Prostate gland (tissue), 2 donors: ENCODE measurements around the gene RNF138. TPM values are rescaled to one million over a fixed set of nuclear protein-coding genes. Genes with fewer than 3 reads are reported as not detected.

ENCODE experiments used
- DNase-seq: peaks from one replicate; pipeline ENCODE4 v3.0.0-alpha.2; 2019; ENCODE audit warnings: low spot score
- H3K27ac ChIP-seq, 2 donors: fragments of 200-600 bp; sonication (generic); 2 replicates each; pipeline ENCODE4 v1.5.1; 2017 to 2019
- H3K27me3 ChIP-seq: fragments of 200-600 bp; sonication (generic); replicated peaks from 2 replicates; pipeline ENCODE4 v1.5.1; 2019; ENCODE audit not compliant: insufficient read depth
- H3K36me3 ChIP-seq, 2 donors: fragments of 200-600 bp; sonication (generic); 1 replicate in 1 of 2; 2 replicates in 1 of 2; pipeline versions ENCODE4 v1.5.1 to v1.8.1; 2017 to 2019
- H3K4me1 ChIP-seq: fragments of 200-600 bp; sonication (generic); replicated peaks from 2 replicates; pipeline ENCODE4 v1.5.1; 2019
- H3K4me3 ChIP-seq, 2 donors: fragments of 200-600 bp; sonication (generic); 2 replicates each; pipeline ENCODE4 v1.5.1; 2017 to 2019
- H3K9me3 ChIP-seq: fragments of 200-600 bp; sonication (generic); 2 replicates; pipeline ENCODE4 v1.5.1; 2017
- POLR2A ChIP-seq: fragments of 450-650 bp; IDR thresholded peaks from one replicate; pipeline ENCODE4 v1.6.1; 2016; ENCODE audit warnings: antibody characterized with exemption, mild to moderate bottlenecking
- POLR2AphosphoS5 ChIP-seq: sonication (generic); formaldehyde crosslinking; IDR thresholded peaks from one replicate; pipeline ENCODE4 v1.6.1; 2017; ENCODE audit warnings: antibody characterized with exemption
- WGBS: methylation state at CpG from one replicate; pipeline ENCODE4 v1.1.5; 2018; 5-methylcytosine and 5-hydroxymethylcytosine counted together
- intact Hi-C: fragments of 100-400 bp; cut with DNase I; formaldehyde crosslinking; loops from one replicate; pipeline ENCODE4 v1.14.2; 2022
- total RNA-seq, 2 donors: library from RNA; depleted of rRNA; stranded (reverse); fragments of >200 nt; gene quantifications; one replicate each; pipeline ENCODE4 v1.1.0, GENCODE V29; 2016
- TF ChIP-seq, protein P1 (sequence below), 4 experiments: fragments of 200-600 bp in 2 of 4; fragments of 450-650 bp in 2 of 4; sonication (generic) in 2 of 4; IDR thresholded peaks; 1 replicate in 3 of 4; 2 replicates in 1 of 4; pipeline ENCODE4 v1.5.1; 2016 to 2019; ENCODE audit warnings: antibody characterized with exemption in 4 of 4, mild to moderate bottlenecking in 2 of 4, moderate library complexity in 2 of 4

Gene RNF138
- total RNA-seq, 2 donors from 2014 or later, result 25.4 to 72.9 TPM

- 53% methylated on average over 4 of the region's 4 CpGs for WGBS
- no peak for DNase-seq
- TF ChIP-seq, protein P1, sequence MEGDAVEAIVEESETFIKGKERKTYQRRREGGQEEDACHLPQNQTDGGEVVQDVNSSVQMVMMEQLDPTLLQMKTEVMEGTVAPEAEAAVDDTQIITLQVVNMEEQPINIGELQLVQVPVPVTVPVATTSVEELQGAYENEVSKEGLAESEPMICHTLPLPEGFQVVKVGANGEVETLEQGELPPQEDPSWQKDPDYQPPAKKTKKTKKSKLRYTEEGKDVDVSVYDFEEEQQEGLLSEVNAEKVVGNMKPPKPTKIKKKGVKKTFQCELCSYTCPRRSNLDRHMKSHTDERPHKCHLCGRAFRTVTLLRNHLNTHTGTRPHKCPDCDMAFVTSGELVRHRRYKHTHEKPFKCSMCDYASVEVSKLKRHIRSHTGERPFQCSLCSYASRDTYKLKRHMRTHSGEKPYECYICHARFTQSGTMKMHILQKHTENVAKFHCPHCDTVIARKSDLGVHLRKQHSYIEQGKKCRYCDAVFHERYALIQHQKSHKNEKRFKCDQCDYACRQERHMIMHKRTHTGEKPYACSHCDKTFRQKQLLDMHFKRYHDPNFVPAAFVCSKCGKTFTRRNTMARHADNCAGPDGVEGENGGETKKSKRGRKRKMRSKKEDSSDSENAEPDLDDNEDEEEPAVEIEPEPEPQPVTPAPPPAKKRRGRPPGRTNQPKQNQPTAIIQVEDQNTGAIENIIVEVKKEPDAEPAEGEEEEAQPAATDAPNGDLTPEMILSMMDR (IDR thresholded peaks at IDR 0.05), result peak in 2 of 4 experiments; percentile 42 to 43
- TF ChIP-seq POLR2A, result no peak
Measured at GRCh38 chr18:32072321-32072720, 19.4 kb upstream of the RNF138 start.

DNA sequence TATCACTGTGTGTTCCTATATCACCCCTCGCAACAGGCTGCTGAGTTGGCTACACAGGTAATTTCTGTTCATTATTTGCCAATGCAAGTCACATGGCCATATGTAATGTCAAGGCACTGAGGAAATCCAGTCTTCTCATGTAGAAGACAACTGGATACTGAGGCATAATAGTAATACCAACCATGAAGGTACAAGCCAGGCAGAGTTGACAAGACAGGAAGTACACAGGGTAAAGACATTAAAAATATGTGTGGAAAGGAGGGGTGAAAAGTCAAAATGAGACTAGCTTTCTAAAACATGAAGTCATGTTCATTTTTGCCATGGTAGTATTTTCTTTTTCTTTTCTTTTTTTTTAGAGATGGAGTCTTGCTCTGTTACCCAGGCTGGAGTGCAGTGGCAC lies 17.5 kb upstream of the RNF138 start:
- H3K27ac ChIP-seq, result no peak overlapping the region
- H3K4me3 ChIP-seq, result no peak overlapping the region
- no peaks in the 10 kb centered on the region for H3K4me1 ChIP-seq
- no peak for DNase-seq
- H3K27me3 ChIP-seq, result no peaks in the 10 kb centered on the region
- WGBS, result 100% methylated on average over 1 of the region's 1 CpG
- TF ChIP-seq, protein P1 (IDR thresholded peaks at IDR 0.05), result no peak
- no peak for TF ChIP-seq POLR2AphosphoS5
- no peak for TF ChIP-seq POLR2A
- H3K9me3 ChIP-seq, result no peaks in the 10 kb centered on the region
- intact Hi-C loops, result no loop called here
- H3K36me3 ChIP-seq, result no peaks in the 10 kb centered on the region

More at GRCh38 chr18:32072321-32072720, 19.4 kb upstream of the RNF138 start:
- no peaks in the 10 kb centered on the region for H3K36me3 ChIP-seq
- no peaks in the 10 kb centered on the region for H3K9me3 ChIP-seq
- intact Hi-C loops, result no loop called here
- H3K27me3 ChIP-seq, result no peaks in the 10 kb centered on the region
- no peak overlapping the region for H3K4me3 ChIP-seq
- no peaks in the 10 kb centered on the region for H3K4me1 ChIP-seq
- H3K27ac ChIP-seq, result no peak overlapping the region

DNA sequence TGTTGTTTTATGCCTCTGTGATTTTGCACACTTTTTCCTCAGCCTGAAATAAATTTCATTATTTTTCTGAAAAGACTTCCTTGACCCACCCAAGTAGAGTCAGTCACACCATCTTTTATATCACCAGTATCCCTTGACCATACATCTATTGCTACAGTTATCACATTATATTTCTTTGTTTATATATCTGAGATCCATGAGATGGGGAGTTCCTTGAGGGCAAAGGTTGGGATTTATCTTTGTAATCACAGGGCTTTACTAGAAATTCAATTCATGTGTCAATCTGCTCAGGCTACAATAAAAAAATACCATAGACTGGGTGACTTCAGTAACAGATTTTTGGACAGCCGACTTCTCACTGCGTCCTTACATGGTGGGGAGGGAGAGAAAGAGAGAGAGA lies 12.8 kb upstream of the RNF138 start:
- Histone ChIP-seq H3K4me1 (no peaks in the 10 kb centered on the region), H3K36me3 (no peaks in the 10 kb centered on the region), H3K4me3 (no peak overlapping the region), H3K27me3 (no peaks in the 10 kb centered on the region), H3K9me3 (no peaks in the 10 kb centered on the region), H3K27ac (no peak overlapping the region)
- no peak for DNase-seq
- TF ChIP-seq, protein P1 (IDR thresholded peaks at IDR 0.05), result no peak
- TF ChIP-seq POLR2AphosphoS5, result no peak
- TF ChIP-seq POLR2A, result no peak
- intact Hi-C loops, result no loop called here
- WGBS, result 94% methylated on average over 2 of the region's 2 CpGs

GRCh38 chr18:32081881-32082280 lies 9.8 kb upstream of the RNF138 start:
- no peak for DNase-seq
- Histone ChIP-seq H3K4me1 (no peaks in the 10 kb centered on the region), H3K27me3 (no peaks in the 10 kb centered on the region), H3K9me3 (no peaks in the 10 kb centered on the region), H3K27ac (no peak overlapping the region), H3K36me3 (no peaks in the 10 kb centered on the region), H3K4me3 (no peak overlapping the region)
- 40% methylated on average over 1 of the region's 1 CpG for WGBS
- TF ChIP-seq POLR2AphosphoS5, result no peak
- no peak for TF ChIP-seq POLR2A
- TF ChIP-seq, protein P1 (IDR thresholded peaks at IDR 0.05), result no peak
- intact Hi-C loops, result no loop called here

DNA sequence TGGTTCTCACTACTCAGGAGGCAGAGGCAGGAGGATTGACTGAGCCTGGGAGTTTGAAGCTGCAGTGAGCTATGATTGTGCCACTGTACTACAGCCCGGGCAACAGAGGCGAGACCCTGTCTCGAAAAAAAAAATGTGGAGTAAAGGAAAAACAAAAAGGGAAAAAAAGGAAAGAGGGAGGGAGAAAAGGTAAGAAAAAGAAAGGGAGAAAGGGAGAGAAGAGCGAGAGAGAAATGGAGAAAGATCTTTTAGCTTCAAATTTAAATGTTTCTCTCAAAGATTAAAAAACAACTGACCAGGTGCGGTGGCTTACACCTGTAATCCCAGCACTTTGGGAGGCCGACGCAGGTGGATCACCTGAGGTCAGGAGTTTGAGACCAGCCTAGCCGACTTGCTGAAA lies 7.9 kb upstream of the RNF138 start:
- Histone ChIP-seq H3K9me3 (no peaks in the 10 kb centered on the region), H3K27ac (no peak overlapping the region), H3K27me3 (no peaks in the 10 kb centered on the region), H3K36me3 (no peaks in the 10 kb centered on the region), H3K4me1 (no peaks in the 10 kb centered on the region), H3K4me3 (no peak overlapping the region)
- intact Hi-C loops, result no loop called here
- DNase-seq, result no peak
- WGBS, result 95% methylated on average over 8 of the region's 8 CpGs
- TF ChIP-seq, protein P1 (IDR thresholded peaks at IDR 0.05), result no peak
- TF ChIP-seq POLR2AphosphoS5 (no peak), POLR2A (no peak)
